HepG2 (cell line): ENCODE data around the gene SPART. TPM values are rescaled to one million over a fixed set of nuclear protein-coding genes. Genes with fewer than 3 reads are reported as not detected.

Source experiments
- ATF1 ChIP-seq: IDR thresholded peaks from 2 replicates; pipeline ENCODE4 v1.6.1; 2016; ENCODE audit warnings: mild to moderate bottlenecking, control low read depth
- ATF7 ChIP-seq, 2 experiments: fragments of 450-650 bp in 1 of 2; sonication (generic) in 1 of 2; formaldehyde crosslinking in 1 of 2; IDR thresholded peaks; 2 replicates each; pipeline versions ENCODE4 v1.4.0 to v1.6.1; 2016 to 2020; ENCODE audit warnings: antibody characterized with exemption in 1 of 2, mild to moderate bottlenecking in 1 of 2, missing genetic modification reagents in 1 of 2
- DNMT3B ChIP-seq: conservative IDR thresholded peaks from 2 replicates; pipeline ENCODE4 v1.6.1; 2016; ENCODE audit warnings: missing biosample characterization, control low read depth
- ELF4 ChIP-seq: sonication (generic); formaldehyde crosslinking; IDR thresholded peaks from 2 replicates; pipeline ENCODE4 v1.5.0; 2020; ENCODE audit warnings: missing genetic modification reagents, mild to moderate bottlenecking, moderate library complexity, borderline replicate concordance
- HOXA3 ChIP-seq: sonication (generic); formaldehyde crosslinking; IDR thresholded peaks from 2 replicates; pipeline ENCODE4 v1.5.0; 2020; ENCODE audit warnings: missing genetic modification reagents
- KAT7 ChIP-seq: IDR thresholded peaks from 2 replicates; pipeline ENCODE4 v1.6.1; 2018; ENCODE audit warnings: borderline replicate concordance, missing compliant biosample characterization
- MTA3 ChIP-seq: sonication (generic); formaldehyde crosslinking; IDR thresholded peaks from 2 replicates; pipeline ENCODE4 v1.4.0; 2020; ENCODE audit warnings: missing genetic modification reagents
- NR1H2 ChIP-seq: sonication (generic); formaldehyde crosslinking; IDR thresholded peaks from 2 replicates; pipeline ENCODE4 v1.8.1; 2022; ENCODE audit warnings: low read depth, missing genetic modification reagents, borderline replicate concordance
- PHF8 ChIP-seq: sonication (generic); formaldehyde crosslinking; IDR thresholded peaks from 2 replicates; pipeline ENCODE4 v1.5.0; 2020; ENCODE audit warnings: missing genetic modification reagents
- POLR2A ChIP-seq, 2 experiments: IDR thresholded peaks; 2 replicates each; pipeline ENCODE4 v1.6.1; 2011; ENCODE audit warnings: low read depth in 2 of 2, low read length in 2 of 2, mild to moderate bottlenecking in 1 of 2, moderate library complexity in 1 of 2; ENCODE audit not compliant: insufficient read depth in 1 of 2
- POLR2AphosphoS2 ChIP-seq: IDR thresholded peaks from 2 replicates; pipeline ENCODE4 v1.6.1; 2011; ENCODE audit warnings: low read depth, low read length, improper control_type of control experiment
- PTBP1 ChIP-seq: fragments of 200-400 bp; formaldehyde crosslinking; IDR thresholded peaks from 2 replicates; pipeline ENCODE4 v1.6.1; 2018; ENCODE audit warnings: low read length, low read depth; ENCODE audit not compliant: poor library complexity, severe bottlenecking
- TCF7 ChIP-seq: sonication (generic); IDR thresholded peaks from 2 replicates; pipeline ENCODE4 v1.6.1; 2016; ENCODE audit warnings: antibody characterized with exemption, low read depth
- ZBTB43 ChIP-seq: sonication (generic); formaldehyde crosslinking; conservative IDR thresholded peaks from 2 replicates; pipeline ENCODE4 v1.4.0; 2020; ENCODE audit warnings: missing genetic modification reagents
- ZC3H4 ChIP-seq: sonication (generic); formaldehyde crosslinking; IDR thresholded peaks from 2 replicates; pipeline ENCODE4 v1.4.0; 2020; ENCODE audit warnings: missing genetic modification reagents, borderline replicate concordance
- ZFP36L1 ChIP-seq: sonication (generic); formaldehyde crosslinking; IDR thresholded peaks from 2 replicates; pipeline ENCODE4 v1.8.0; 2022; ENCODE audit warnings: mild to moderate bottlenecking, missing genetic modification reagents, moderate library complexity
- ZNF230 ChIP-seq: sonication (generic); formaldehyde crosslinking; IDR thresholded peaks from 2 replicates; pipeline ENCODE4 v1.4.0; 2020; ENCODE audit warnings: mild to moderate bottlenecking, missing genetic modification reagents
- ZNF251 ChIP-seq: sonication (generic); formaldehyde crosslinking; IDR thresholded peaks from 2 replicates; pipeline ENCODE4 v1.9.0; 2021; ENCODE audit warnings: mild to moderate bottlenecking, missing genetic modification reagents
- ZNF292 ChIP-seq: sonication (generic); formaldehyde crosslinking; IDR thresholded peaks from 2 replicates; pipeline ENCODE4 v1.8.1; 2022; ENCODE audit warnings: mild to moderate bottlenecking, low read depth, missing genetic modification reagents, borderline replicate concordance
- ZNF451 ChIP-seq: sonication (generic); formaldehyde crosslinking; IDR thresholded peaks from 2 replicates; pipeline ENCODE4 v1.5.0; 2020; ENCODE audit warnings: mild to moderate bottlenecking, missing genetic modification reagents
- polyA plus RNA-seq, 8 experiments: library from polyadenylated mRNA; depleted of rRNA in 3 of 8; stranded (reverse) in 7 of 8; unstranded in 1 of 8; fragments of >200 nt; fragmentation: Illumina TruSeq in 4 of 8; extraction: Trizol in 4 of 8; gene quantifications; 2 replicates each; pipeline versions ENCODE4 v1.2.1 to v1.2.3, GENCODE V29; 2011 to 2016; ENCODE audit warnings: low read depth in 4 of 8, missing spikeins in 1 of 8, mixed read lengths in 1 of 8; ENCODE audit not compliant: insufficient read depth in 1 of 8
- total RNA-seq, 5 experiments: library from RNA; depleted of rRNA; stranded (reverse); fragments of >200 nt; fragmentation: Illumina TruSeq; extraction: Trizol; gene quantifications; 2 replicates each; pipeline ENCODE4 v1.2.3, GENCODE V29; 2016; ENCODE audit warnings: low read depth in 1 of 5
- TF ChIP-seq, protein P1 (sequence below): IDR thresholded peaks from 2 replicates; pipeline ENCODE4 v1.6.1; 2012; ENCODE audit warnings: inconsistent platforms
- TF ChIP-seq, protein P2 (sequence below), 2 experiments: sonication (generic) in 1 of 2; formaldehyde crosslinking in 1 of 2; IDR thresholded peaks; 2 replicates each; pipeline versions ENCODE4 v1.6.1 to v1.9.0; 2014 to 2022; ENCODE audit warnings: antibody characterized with exemption in 1 of 2, borderline replicate concordance in 1 of 2, inconsistent platforms in 1 of 2, low read depth in 1 of 2, missing genetic modification reagents in 1 of 2

SPART gene
- total and polyA plus RNA-seq, 2 of the 13 experiments (the other 11 are each of a cell fraction or from before 2014, with no cell fraction given) = 8.9 to 28.8 TPM

GRCh38 chr13:36297366-36298338 is 48.5 kb downstream of the SPART start, which contains the start of gene CCDC169 (continued):
- TF ChIP-seq TCF7 = no peak
- TF ChIP-seq ZC3H4 (CRISPR knock-in tag) = no peak
- TF ChIP-seq PTBP1 = no peak
- 0 out of 4 replicates have a peak, but pooled peaks of 1 of the 2 experiments have one; percentile 30 for TF ChIP-seq POLR2A (IDR thresholded peaks at IDR 0.05; ENCODE audit: insufficient read depth in 1 of 2, low read depth in 2 of 2, low read length in 2 of 2)
- no peak for TF ChIP-seq MTA3 (CRISPR knock-in tag)
- TF ChIP-seq ZNF451 (CRISPR knock-in tag) = no peak
- peak; percentile 79 for TF ChIP-seq ATF1 (CRISPR knock-in tag)
- TF ChIP-seq, protein P1, sequence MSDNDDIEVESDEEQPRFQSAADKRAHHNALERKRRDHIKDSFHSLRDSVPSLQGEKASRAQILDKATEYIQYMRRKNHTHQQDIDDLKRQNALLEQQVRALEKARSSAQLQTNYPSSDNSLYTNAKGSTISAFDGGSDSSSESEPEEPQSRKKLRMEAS = peak; percentile 62
- TF ChIP-seq ATF7 (IDR thresholded peaks at IDR 0.05) = peak; percentile 97
- peak; percentile 80 for TF ChIP-seq ATF7 (CRISPR knock-in tag; IDR thresholded peaks at IDR 0.05)
- TF ChIP-seq ZNF292 (CRISPR knock-in tag) = no peak
- no peak for TF ChIP-seq POLR2AphosphoS2
- TF ChIP-seq ELF4 (CRISPR knock-in tag) = no peak
- peak; percentile 66 for TF ChIP-seq HOXA3 (CRISPR knock-in tag)
- no peak for TF ChIP-seq ZFP36L1
- TF ChIP-seq, protein P2, sequence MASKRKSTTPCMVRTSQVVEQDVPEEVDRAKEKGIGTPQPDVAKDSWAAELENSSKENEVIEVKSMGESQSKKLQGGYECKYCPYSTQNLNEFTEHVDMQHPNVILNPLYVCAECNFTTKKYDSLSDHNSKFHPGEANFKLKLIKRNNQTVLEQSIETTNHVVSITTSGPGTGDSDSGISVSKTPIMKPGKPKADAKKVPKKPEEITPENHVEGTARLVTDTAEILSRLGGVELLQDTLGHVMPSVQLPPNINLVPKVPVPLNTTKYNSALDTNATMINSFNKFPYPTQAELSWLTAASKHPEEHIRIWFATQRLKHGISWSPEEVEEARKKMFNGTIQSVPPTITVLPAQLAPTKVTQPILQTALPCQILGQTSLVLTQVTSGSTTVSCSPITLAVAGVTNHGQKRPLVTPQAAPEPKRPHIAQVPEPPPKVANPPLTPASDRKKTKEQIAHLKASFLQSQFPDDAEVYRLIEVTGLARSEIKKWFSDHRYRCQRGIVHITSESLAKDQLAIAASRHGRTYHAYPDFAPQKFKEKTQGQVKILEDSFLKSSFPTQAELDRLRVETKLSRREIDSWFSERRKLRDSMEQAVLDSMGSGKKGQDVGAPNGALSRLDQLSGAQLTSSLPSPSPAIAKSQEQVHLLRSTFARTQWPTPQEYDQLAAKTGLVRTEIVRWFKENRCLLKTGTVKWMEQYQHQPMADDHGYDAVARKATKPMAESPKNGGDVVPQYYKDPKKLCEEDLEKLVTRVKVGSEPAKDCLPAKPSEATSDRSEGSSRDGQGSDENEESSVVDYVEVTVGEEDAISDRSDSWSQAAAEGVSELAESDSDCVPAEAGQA (IDR thresholded peaks at IDR 0.05; ENCODE audit: low read depth) = no peak
- TF ChIP-seq, protein P2 (CRISPR knock-in tag; IDR thresholded peaks at IDR 0.05; ENCODE audit: borderline replicate concordance) = no peak
- no peak for TF ChIP-seq ZNF251 (CRISPR knock-in tag)
- no peak for TF ChIP-seq ZBTB43 (CRISPR knock-in tag)
- peak; percentile 35; the same call in 1 of the 2 replicates for TF ChIP-seq PHF8 (CRISPR knock-in tag)
- no peak for TF ChIP-seq ZNF230
- TF ChIP-seq KAT7 (CRISPR knock-in tag) = no peak
- no peak for TF ChIP-seq NR1H2 (CRISPR knock-in tag)
- no peak for TF ChIP-seq DNMT3B (CRISPR knock-in tag)
